SJSA1 (cell line): ENCODE results near the gene ASB18. TPM values are rescaled to one million over a fixed set of nuclear protein-coding genes. Genes with fewer than 3 reads are reported as not detected.

ENCODE experiments used
- total RNA-seq: library from RNA; depleted of rRNA; stranded (reverse); fragments of >200 nt; shearing (Covaris generic); gene quantifications from 2 replicates; pipeline ENCODE4 v1.2.3, GENCODE V29; 2014; rRNA removed

ASB18 gene
- total RNA-seq, 1 experiment from 2014 or later: 1.1 TPM

Other genes with a start within 250 kb of the ASB18 start
- gene GBX2, start 96.0 kb downstream of the ASB18 start, total RNA-seq: 13.0 and 18.0 TPM in 2 replicates